GM19193 (cell line): ENCODE measurements around the gene KCNG1.

Source experiments
- POLR2A ChIP-seq: IDR thresholded peaks from 4 replicates; pipeline ENCODE4 v1.6.1; 2011; ENCODE audit not compliant: insufficient read depth, insufficient read length; ENCODE audit errors: extremely low read depth

KCNG1 gene

DNA sequence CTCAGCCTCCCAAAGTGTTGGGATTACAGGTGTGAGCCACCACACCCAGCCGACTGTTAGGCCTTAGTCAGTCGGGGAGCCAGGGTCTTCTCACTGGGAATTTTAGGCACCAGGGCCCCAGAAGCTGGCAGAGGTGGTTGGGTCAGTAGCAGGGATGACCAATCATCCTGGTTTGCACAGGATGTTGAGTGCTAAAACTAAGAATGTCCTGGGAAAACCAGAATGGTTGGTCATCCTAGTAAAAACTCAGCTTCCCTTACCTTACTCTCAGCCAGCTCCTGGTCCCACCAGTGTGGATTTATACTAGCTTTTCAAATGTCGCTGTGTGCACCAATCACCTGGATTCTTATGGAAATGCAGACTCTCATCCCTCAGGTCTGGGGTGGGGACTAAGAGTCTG is 31.8 kb downstream of the KCNG1 start:
- TF ChIP-seq POLR2A: no peak

DNA sequence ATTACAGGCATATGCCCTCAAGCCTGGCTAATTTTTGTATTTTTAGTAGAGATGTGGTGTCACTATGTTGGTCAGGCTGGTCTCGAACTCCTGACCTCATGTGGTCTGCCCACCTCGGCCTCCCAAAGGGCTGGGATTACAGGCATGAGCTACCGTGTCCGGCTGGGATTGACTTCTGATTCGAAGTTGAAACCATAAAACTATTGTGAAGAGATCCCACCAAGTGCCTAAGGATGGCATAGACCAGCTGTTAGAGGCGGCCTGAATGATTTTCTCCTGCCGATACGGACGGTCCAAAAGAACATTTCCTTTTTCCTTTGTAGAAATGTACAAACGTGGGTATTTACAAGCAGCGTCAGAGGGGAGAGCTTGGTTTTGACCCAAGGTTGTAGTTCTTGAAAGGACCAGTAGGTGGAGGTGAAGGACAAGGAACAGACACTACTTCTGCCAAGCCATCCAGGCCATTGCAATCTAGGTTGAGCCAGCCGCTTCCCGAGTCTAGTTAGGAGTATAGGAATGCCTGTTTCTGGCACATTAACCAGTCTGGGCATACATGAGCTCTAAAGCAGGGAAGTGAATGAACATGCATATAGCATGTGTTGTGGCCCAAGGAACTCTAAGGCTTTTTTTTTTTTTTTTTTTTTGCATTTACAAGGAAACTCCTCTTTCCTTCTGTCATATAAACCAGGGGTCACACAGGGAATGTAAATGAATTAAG is 35.3 kb downstream of the KCNG1 start:
- TF ChIP-seq POLR2A: no peak

DNA sequence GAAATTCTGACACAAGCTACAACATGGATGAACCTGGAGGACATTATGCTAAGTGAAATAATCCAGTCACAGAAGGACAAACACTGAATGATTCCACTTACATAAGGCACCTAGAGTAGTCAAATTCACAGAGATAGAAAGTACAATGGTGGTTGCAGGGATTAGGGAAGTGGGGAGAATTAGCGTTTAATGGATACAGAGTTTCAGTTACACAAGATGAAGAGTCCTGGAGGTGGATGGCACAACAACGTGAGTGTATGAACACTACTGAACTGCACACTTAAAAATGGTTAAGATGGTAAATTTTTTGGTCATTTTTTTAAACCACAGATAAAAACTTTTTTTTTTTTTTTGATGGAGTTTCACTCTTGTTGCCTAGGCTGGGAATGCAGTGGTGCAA is 39.6 kb downstream of the KCNG1 start:
- no peak for TF ChIP-seq POLR2A

DNA sequence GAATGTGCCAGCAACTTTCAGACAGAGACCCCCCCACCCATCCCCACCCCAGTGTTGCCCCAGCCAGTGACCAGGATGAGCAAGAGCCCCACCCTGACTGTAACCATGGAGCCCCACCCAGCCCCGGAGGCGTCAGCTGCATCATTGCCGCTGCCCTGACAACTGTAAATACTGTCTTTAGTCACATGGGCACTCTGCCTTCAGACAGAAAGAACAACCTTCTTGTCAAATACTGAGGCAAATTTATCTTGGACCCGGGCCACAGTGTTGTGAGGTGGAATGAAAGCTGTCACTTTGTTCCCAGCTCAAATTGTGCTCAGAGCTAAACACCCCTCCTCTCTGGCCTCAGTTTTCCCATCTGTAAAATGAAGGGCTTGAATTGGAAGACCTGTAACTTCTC is 40.5 kb downstream of the KCNG1 start:
- TF ChIP-seq POLR2A: no peak

DNA sequence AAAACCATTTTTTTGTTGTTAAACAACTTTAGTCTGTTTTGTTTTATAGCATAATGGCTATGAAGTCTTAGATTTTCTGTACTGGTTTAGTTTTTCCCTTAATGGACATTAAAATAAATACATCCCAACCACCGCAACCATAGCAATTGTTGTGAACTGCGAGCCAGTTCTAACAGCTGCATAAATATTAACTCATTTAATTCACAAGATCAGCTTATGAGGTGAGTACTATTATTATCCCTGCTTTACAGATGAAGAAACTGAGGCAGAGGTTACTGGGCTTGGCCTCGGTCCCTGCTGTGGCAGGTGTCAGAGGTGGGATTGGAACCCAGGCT is 41.2 kb downstream of the KCNG1 start:
- TF ChIP-seq POLR2A: no peak

DNA sequence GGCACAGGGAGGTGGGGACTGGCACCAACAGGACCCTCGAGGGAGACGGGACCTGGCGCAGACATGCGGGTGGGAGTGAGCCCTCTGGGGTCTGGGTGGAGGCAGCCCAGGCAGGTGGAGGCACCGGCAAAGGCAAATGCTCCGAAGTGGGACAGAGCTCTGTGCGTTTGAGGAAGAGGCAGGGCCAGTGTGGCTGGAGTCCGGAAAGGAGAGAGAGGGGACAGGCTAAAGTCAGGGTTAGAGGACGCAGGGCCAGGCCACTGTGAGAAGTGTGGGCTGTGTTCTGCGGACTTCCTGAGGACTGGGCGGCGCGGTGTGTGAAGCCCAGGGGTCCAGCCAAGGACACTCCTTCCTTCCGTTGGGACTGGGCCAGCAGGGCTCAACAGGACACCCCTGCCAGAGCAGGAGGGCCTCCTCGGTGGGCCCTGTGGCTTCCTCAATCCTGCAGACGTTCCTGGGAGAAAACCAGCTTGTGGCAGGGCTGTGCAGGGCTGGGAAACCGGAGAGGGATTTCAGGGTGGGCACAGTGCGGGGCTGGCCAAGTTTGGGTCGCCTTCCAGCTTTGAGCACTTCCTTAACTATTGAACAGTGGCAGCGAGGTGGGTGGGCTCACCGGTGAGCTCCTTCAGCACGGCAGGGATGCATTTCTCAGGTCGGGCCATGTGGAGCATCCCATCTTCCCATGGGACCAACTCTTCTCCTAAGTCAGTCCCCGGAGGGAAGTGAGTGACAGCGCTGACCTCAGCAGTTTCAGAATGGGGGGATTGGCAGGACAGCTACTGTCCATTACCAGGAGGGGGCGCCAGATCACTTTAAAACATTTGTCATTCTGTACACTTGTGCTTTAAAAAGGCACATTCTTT is 41.8 kb downstream of the KCNG1 start:
- no peak for TF ChIP-seq POLR2A

DNA sequence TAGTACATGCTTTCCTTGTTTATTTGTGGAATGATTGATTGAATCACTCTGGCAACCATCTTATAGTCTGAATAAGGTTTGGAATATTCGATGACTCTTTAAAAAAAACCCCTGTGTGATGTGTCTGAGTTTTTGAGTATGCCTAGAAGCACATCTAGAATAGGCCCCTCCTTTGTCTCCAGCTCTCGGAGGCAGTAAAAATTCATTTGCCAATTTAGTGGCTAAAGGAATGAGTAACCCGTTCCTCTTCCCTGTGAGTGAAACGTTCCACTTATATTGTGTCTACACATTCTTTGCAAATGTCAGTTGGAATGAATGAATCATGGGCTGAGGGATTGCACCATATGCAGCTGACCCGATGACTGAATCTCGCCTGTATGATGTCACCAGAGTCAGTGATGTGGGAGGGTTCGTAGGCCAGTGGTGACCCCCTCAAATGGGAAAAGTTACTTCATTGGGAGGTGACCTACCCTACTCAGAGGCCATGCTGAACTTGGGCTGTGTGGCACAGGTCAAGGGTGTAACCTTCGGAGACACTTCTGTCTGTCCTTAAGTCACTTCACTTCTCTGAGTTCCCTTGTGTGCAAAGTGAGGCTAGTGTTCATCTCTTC is 42.7 kb downstream of the KCNG1 start:
- no peak for TF ChIP-seq POLR2A

DNA sequence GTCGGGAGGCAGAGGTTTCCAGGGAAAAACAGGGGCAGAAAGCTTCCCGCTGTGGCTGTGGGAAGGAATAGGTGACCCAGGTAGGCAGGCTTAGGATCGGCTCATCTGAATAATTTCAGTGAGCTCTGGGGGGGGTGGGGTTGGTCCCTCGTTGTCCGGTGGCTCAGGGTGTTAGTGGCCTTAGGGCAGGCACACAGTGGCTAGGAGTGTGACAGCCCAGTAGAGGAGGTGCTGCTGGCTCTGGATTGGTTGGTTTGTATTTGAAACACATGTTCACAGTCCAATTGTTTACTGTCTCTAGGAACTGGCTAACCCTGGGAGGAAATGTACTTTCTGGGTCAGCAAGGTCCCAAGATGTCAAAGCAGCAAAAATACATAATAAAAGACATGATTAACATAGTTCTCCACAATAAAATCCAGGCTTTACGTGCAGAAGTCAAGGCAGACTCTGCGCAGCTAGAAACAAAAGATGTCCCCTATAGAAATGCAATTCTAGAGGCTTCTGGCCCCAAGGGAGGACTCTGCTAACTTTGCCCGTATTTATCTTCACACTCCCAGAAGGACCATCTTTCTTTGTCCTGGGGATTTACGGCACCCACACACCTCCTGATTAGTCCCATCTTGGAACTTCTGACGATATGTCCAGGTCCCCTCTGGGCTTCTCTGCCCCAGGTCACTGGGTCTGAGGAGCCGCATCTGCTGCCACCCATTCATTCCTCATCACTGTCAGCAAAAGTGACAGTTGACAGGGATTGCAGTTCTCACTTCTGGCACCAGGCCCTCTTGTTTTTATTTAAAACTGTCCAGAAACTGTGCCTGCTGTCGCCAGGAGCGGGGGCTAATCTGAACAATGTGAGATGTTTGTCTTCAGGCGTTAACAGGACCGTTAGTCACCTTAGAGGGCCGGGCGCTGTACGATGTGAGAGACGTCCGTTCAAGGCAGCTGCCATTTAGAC is 45.6 kb downstream of the KCNG1 start:
- TF ChIP-seq POLR2A: no peak

DNA sequence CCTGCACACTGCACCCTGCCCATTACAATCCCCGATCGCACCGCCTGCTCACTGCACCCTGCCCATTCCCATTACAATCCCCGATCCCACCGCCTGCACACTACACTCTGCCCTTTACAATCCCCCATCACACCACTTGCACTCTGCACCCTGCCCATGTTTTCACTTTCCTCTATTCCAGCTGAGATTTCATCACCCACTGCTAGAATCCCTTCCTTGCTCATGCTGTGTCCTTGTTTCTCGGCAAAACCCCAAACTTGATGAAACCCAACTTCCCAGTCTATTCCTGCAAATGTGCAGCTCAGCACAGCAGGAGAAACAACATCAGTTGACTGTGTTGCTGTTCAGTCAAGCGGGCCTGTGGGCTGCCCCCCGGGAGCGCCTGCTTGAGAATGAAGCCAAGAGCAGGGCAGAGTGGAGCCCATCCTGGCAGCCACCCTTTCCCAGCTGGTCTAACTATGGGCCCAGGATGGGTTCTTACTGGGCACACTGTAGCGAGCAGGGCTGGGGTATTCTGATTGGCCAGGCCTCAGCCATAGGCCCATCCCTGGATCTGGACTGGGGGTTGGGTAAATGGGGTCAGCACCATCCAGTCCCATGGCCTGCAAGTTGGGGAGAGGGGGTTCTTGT is 47.1 kb downstream of the KCNG1 start:
- no peak for TF ChIP-seq POLR2A

DNA sequence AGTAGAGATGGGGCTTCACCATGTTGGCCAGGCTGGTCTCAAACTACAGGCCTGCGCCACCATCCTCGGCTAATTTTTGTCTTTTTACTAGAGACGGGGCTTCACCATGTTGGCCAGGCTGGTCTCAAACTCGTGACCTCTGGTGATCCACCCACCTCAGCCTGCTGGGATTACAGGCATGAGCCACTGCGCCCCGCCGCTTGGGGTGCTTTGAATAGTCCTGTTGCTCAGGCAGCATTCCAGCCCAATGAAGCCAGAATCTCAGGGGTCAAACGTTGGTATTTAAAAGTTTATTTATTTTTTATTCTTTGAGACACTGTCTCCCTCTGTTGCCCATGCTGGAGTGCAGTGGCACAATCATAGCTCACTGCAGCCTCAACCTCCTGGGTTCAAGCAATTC is 53.0 kb downstream of the KCNG1 start:
- no peak for TF ChIP-seq POLR2A

DNA sequence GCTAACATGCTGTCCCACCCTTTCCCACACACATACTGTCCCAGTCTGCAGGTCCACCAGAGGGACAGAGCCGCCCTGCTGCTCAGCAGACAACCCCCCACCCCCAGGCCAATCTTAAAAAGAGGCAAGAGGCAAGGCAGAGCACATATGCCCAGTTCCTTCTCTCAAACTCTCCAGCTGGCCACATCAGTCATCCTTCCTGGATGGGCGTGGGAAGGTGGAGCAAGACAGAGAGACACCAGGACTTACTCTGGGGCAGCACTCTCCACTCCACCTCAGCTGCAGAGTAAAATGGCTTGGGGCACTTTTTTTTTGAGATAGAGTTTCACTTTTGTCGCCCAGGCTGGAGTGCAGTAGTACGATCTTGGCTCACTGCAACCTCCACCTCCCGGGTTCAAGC is 53.5 kb downstream of the KCNG1 start:
- TF ChIP-seq POLR2A: no peak

DNA sequence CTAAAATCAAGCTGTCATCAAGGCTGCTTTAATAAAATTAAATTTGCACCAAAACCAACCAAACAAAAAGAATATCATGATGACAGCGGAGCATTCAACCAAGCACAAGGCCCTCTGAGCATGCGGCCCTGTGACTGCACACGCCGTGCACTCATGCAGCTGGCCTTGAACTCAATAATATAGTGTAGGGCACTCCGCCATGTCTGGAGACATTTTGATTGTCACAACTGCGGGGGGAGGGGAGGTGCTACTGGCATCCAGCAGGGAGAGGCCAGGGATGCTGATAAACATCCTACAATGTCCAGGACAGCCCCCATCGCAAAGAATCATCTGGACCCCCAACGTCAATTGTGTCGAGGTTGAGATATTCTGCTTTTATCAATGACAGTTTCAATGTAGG is 54.6 kb downstream of the KCNG1 start:
- no peak for TF ChIP-seq POLR2A

DNA sequence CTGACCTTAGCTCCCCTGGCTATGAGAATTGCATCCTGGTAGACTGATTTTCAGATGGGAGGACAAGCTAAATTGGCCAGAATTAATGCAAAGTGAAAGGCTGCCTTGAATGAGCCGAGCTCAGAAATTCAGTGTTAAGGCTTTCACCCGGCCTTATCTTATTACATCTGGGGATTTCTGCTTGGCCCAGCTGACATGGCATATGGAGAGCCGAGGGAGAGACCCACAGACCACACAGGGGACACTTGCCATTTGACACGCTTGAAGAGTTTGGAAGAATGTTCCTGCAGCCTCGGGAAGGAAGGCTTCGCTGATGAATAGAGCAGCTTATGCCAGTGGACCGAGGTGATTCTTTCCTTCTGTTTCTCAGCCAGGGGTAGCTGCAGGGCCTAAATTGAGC is 55.3 kb downstream of the KCNG1 start:
- no peak for TF ChIP-seq POLR2A

DNA sequence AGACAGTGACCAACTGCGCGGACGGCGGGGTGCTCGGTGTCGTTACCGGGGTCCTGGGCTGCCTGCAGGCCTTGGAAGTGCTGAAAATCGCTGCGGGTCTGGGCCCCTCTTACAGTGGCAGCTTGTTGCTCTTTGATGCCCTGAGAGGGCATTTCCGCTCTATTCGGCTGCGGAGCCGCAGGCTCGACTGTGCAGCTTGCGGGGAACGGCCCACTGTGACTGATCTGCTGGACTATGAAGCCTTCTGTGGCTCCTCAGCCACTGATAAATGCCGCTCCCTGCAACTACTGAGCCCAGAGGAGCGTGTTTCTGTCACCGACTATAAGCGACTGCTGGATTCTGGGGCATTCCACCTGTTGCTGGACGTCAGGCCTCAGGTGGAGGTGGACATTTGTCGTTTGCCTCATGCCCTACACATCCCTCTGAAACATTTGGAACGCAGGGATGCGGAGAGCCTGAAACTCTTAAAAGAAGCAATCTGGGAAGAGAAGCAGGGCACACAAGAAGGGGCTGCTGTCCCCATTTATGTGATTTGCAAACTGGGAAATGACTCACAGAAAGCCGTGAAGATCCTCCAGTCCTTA is 63.3 kb downstream of the KCNG1 start:
- TF ChIP-seq POLR2A: no peak
